HFF-Myc (cell line): ENCODE results near the gene ABHD12.

Experiments
- DNase-seq: peaks from one replicate; pipeline ENCODE4 v3.0.0-alpha.2; 2011; ENCODE audit warnings: low read depth; ENCODE audit errors: extremely low read depth
- H3K4me3 ChIP-seq: replicated peaks from 2 replicates; pipeline ENCODE4 v1.5.1; 2011; ENCODE audit warnings: low read depth, mild to moderate bottlenecking, control low read depth, low read length
- TF ChIP-seq, protein P1 (sequence below): IDR thresholded peaks from 2 replicates; pipeline ENCODE4 v1.5.1; 2012; ENCODE audit warnings: mild to moderate bottlenecking, low read depth, low read length, control low read depth; ENCODE audit errors: missing control alignments

Gene ABHD12

DNA sequence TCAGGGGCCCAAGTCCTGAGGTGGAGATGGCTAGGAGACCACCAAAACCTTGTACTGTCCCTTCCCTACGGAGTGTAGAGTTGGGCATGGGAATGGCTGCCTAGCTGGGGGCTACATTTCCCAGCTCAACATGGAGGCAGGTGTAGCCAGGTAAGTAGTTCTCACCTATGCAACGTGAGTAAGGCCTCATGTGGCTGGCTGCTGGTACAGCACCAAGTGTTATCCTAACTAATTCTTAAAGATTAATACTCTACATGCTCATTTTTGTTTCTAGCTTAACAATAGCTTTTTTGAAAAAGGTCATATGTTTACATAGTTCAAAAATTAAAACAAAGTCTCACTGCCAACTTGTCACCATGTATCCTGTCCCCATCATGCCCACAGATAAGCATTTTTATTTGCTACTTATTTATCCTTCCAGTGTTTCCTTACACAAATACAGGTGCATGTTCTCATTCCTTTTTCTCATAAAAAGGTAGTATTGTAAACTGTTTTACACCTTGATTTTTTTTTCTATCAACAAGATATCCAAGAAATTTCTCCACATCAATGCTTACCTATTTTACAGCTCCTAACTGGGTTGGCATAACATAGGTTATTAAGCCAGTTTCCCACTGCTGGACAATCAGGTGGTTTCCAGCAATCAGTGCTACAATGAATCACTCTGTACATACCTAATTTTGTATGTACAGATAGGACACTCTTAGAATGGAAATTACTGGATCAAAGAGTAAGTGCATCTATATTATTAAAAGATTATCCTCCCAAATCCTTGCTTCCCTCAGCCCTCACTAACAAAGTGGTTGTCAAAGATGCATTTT lies 25.5 kb downstream of the ABHD12 start:
- H3K4me3 ChIP-seq: no peak overlapping the region
- no peak for DNase-seq
- TF ChIP-seq, protein P1, sequence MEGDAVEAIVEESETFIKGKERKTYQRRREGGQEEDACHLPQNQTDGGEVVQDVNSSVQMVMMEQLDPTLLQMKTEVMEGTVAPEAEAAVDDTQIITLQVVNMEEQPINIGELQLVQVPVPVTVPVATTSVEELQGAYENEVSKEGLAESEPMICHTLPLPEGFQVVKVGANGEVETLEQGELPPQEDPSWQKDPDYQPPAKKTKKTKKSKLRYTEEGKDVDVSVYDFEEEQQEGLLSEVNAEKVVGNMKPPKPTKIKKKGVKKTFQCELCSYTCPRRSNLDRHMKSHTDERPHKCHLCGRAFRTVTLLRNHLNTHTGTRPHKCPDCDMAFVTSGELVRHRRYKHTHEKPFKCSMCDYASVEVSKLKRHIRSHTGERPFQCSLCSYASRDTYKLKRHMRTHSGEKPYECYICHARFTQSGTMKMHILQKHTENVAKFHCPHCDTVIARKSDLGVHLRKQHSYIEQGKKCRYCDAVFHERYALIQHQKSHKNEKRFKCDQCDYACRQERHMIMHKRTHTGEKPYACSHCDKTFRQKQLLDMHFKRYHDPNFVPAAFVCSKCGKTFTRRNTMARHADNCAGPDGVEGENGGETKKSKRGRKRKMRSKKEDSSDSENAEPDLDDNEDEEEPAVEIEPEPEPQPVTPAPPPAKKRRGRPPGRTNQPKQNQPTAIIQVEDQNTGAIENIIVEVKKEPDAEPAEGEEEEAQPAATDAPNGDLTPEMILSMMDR: no peak

DNA sequence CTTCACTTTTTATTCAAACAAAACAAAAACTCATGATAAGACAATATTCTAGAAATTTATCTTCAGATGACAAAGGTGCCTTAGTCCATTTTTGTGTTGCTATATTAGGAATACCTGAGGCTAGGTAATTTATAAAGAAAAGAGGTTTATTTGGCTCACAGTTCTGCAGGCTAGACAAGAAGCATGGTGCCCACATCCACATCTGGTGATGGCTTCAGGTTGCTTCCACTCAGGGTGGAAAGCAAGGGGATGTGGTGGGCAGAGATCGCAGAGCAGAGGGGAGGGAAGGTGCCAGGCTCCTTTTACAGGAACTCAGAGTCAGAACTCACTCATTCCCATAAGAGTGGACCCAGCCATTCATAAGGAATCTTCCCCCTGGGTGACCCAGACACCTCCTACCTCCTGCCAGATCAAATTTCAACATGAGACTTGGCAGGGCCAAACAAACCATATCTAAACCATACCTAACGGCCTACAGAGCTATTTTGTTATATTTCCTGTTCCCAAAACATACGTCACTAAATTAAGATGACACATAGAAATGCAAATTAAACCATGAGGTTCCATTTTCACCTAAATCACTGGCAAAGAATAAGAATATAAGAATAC lies 26.4 kb downstream of the ABHD12 start:
- no peak overlapping the region for H3K4me3 ChIP-seq
- no peak for DNase-seq
- TF ChIP-seq, protein P1: no peak

DNA sequence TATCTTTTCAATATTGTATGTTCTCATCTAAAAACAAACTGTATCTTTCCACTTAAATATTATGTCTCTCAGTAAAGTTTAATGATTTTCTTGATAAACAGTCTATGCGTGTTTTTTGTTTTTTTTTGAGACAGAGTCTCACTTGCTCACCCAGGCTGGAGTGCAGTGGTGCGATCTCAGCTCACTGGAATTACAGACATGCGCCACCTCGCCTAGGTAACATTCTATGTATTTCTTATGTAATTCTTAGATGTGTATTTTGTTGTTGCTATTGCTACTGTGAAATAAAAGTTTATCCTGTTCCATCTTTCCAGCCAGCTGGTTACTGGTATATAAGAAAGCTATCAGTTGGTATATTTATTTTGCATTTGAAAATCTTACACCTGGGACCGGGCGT lies 29.4 kb downstream of the ABHD12 start:
- TF ChIP-seq, protein P1: no peak
- no peak overlapping the region for H3K4me3 ChIP-seq
- DNase-seq: no peak

DNA sequence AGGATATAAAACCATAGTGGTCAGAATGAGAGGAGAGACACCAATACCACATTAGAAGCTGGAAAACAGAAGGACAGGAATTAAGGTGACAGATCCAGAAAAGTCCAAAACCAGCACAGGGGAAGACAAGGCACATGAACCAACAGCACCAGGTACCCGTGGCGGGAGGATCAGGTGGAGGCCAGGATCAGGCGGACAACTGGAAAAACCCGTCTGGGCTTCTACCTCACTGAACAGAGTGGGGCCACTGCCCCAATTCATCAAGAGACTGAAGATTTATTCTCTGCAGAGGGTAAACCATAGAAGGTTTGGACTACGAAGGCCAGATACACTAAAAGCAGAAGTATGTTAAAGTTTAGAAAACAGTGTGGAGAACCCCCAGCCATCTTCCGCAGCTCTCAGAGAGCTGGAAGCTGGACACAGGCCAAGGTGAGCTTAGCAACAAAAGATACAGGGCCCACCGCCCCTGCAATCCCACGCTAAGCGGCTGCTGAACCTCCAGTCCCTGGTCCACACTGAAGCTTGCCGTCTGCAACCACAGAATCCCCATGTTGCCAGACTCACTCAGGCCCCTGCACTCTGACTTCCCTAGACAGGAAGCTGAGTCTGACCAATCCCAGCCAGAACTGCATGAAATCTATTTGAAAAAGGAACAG lies 29.9 kb downstream of the ABHD12 start:
- no peak overlapping the region for H3K4me3 ChIP-seq
- DNase-seq: no peak
- TF ChIP-seq, protein P1: no peak

DNA sequence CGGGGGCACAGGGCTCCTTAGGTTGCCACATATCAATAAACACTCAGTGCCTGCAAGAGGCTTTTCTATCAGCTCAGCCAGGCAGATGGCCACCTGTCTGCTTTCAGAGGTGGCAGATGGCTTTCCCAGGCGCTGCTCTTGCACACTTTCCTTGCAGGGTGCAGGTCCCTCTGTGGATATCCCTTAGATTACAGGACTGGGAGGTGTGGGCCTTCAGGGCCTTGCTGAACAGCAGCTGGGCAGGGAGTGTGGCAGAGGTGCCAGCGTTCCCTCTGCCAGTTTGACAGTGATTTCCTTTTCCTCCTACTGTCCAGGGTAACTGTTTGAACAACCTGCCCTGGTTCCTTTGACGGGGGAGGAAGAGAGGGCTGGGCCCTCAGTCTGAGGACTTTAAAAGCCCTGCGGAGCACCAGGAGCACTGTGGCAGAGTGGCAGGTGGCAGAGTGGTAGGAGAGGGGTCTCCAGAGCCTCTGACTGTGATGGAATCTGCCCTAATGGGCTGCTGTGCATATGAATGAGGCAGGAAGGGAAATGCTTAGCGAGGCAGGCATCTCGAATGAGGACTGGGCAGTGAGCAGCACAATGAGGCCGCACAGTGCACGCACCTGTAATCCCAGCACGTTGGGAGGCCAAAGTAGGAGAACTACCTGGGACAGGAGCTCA lies 34.2 kb downstream of the ABHD12 start:
- TF ChIP-seq, protein P1: no peak
- no peak for DNase-seq
- no peak overlapping the region for H3K4me3 ChIP-seq

DNA sequence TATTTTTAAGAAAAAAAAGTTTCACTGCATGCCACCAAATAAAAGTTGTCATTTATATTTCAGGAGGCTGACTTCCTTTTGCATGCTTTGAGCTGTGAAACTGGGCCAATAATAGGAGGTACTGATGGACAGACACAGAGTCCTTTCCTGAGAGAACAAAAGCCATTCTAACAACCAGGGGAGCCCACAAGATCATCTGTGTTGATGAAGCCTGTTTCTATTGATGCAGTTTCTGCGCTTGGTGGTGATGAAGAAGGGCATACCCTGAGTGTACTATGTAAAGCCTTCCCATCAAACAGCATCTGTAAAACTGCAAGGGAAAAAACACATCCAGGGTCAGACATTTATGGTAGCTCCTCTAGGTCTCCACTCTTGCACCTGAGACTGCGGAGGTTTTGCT lies 34.8 kb downstream of the ABHD12 start:
- no peak for DNase-seq
- no peak overlapping the region for H3K4me3 ChIP-seq
- TF ChIP-seq, protein P1: no peak
